ENCODE measurements around the gene SCUBE1. TPM values are rescaled to one million over a fixed set of nuclear protein-coding genes. Genes with fewer than 3 reads are reported as not detected.
A peak's percentile ranks its signal among the peaks of the same experiment; 100 is the strongest.

The SCUBE1 gene
- total and polyA plus RNA-seq, 2 of the 8 experiments (the other 6 are each of a cell fraction or from before 2014, with no cell fraction given): 2.3 to 4.9 TPM

DNA sequence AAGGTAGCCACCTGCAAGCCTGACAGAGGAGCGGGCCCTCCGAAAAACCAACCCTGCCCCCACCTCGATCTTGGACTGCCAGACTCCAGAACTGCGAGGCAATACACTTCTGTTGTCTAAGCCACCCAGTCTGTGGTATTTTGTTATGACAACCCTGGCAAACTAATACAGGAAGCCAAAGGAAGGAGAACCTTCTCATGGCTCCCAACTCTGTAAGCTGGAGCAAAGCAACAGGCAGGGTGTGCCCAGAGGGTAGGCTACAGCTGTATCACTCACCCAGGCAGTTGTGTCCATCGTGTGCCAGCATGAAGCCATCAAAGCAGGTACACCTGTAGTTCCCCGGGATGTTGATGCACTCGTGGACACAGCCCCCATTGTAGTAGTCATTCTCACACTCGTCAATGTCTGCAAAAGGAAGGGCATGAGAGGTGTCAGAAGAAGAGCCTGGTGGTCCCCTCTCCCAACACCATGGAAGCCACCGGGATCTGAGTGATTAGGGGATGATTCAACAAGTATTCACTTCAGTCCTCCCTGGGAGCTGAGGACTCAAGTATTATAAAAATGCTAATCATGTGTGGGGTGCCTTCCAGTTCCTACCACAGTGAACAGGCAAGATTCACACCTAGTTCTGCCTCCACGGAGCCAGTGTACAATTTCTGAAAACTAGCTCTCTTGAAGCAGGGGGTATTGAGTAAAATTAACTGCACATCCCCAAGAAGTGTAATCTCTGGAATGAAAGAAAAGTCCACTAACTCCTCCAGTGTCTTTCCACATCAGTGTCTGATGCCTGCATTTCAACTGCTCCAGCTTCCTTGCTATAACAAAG lies 23.3 kb downstream of the SCUBE1 start:
- Histone ChIP-seq H3K23ac (ENCODE audit: insufficient read length) (no peak overlapping the region), H3K27me3 (replicated peaks in 1 of 4; ENCODE audit: control insufficient read depth in 3 of 4, extremely low read depth in 1 of 4, insufficient read depth in 3 of 4, low read length in 3 of 4) (no peaks in the 10 kb centered on the region; a peak in 1 of 7 replicates)
- no peak for DNase-seq (ENCODE audit: low read depth in 1 of 2, low spot score in 2 of 2)
- TF ChIP-seq SP1 (IDR thresholded peaks at IDR 0.05; ENCODE audit: low read depth, low read length) (no peak), RXRA (IDR thresholded peaks at IDR 0.05; ENCODE audit: insufficient read depth, low read depth, low read length) (no peak), TCF12 (IDR thresholded peaks at IDR 0.05; ENCODE audit: low read depth, low read length) (no peak), TAF7 (optimal IDR thresholded peaks at IDR 0.05; ENCODE audit: borderline replicate concordance, low read depth, low read length) (no peak), SIN3A (conservative IDR thresholded peaks at IDR 0.05 in 1 of 2, IDR thresholded peaks at IDR 0.05 in 1 of 2; ENCODE audit: low read depth in 1 of 2, low read length in 2 of 2) (no peak), CBX5 (IDR thresholded peaks at IDR 0.05; ENCODE audit: low read depth, low read length) (no peak), HDAC6 (IDR thresholded peaks at IDR 0.05; ENCODE audit: low read depth, low read length) (no peak), KDM1A (IDR thresholded peaks at IDR 0.05; ENCODE audit: borderline replicate concordance, low read length) (no peak), SIX5 (IDR thresholded peaks at IDR 0.05; ENCODE audit: low read depth, low read length) (no peak), NRF1 (IDR thresholded peaks at IDR 0.05; ENCODE audit: low read depth, low read length) (no peak), CREB1 (IDR thresholded peaks at IDR 0.05) (no peak), MAX (IDR thresholded peaks at IDR 0.05) (no peak), ZNF274 (IDR thresholded peaks at IDR 0.05; ENCODE audit: borderline replicate concordance, extremely low read depth, low read length) (no peak)

More for the DNA sequence above, 23.3 kb downstream of the SCUBE1 start:
- H2BK20ac ChIP-seq (ENCODE audit: low read length): no peak overlapping the region
- H2BK15ac ChIP-seq (ENCODE audit: low read length): no peak overlapping the region
- no peaks in the 10 kb centered on the region; the same call in 1 of the 2 replicates for H3K23me2 ChIP-seq (ENCODE audit: low read depth, low read length)
- FAIRE-seq: no peak
- no peak overlapping the region for H4K5ac ChIP-seq (ENCODE audit: insufficient read length, low read depth, low read length)
- no peak overlapping the region for H3K27ac ChIP-seq (ENCODE audit: low read depth, low read length)
- no peak overlapping the region for H2AK5ac ChIP-seq (ENCODE audit: low read depth, low read length)
- H3K79me2 ChIP-seq (ENCODE audit: control insufficient read depth in 1 of 2, insufficient read depth in 2 of 2, low read length in 2 of 2): no peaks in the 10 kb centered on the region
- no peak overlapping the region for H3K14ac ChIP-seq (ENCODE audit: insufficient read length)
- 89% methylated on average over 10 of the region's 10 CpGs; no CpG with 5 or more reads in 1 of the 2 experiments for WGBS, 2 experiments (ENCODE audit: extremely low coverage in 1 of 2, insufficient coverage in 1 of 2, insufficient read length in 1 of 2, insufficient replicate concordance in 2 of 2, low coverage in 1 of 2, low lambda C conversion rate in 2 of 2, missing lambda C conversion rate in 1 of 2)
- H3K4me3 ChIP-seq (ENCODE audit: extremely low read depth in 1 of 4, insufficient read depth in 2 of 4, low read depth in 3 of 4, low read length in 4 of 4): no peak overlapping the region
- H3K18ac ChIP-seq (ENCODE audit: extremely low read depth, low read length): no peak overlapping the region; the same call in 1 of the 2 replicates
- no peak overlapping the region for H3K9ac ChIP-seq (replicated peaks in 1 of 4; ENCODE audit: extremely low read depth in 1 of 4, low read depth in 3 of 4, low read length in 3 of 4)
- H3K4ac ChIP-seq (replicated peaks; ENCODE audit: insufficient read length, low read depth, low read length): no peak overlapping the region
- H3K9me3 ChIP-seq (ENCODE audit: insufficient read depth in 2 of 2, low read depth in 1 of 2, low read length in 1 of 2): no peaks in the 10 kb centered on the region
- ChIA-PET CTCF (ENCODE audit: partially characterized antibody) (interaction anchor here (0.9 to 3.5 kb wide), 5 partner anchors 27 to 94 kb away, joined by 3 to 13 read pairs (median 4); no protein-coding TSS in a partner anchor), POLR2A (ENCODE audit: partially characterized antibody) (no interaction called here)
- no peaks in the 10 kb centered on the region for H3K36me3 ChIP-seq (ENCODE audit: control insufficient read depth in 2 of 4, insufficient read depth in 4 of 4, low read length in 3 of 4)
- no peak overlapping the region for H4K8ac ChIP-seq (ENCODE audit: extremely low read depth, insufficient read depth, low read length)
- no peak overlapping the region for H2AFZ ChIP-seq (ENCODE audit: low read length)
- H4K91ac ChIP-seq (replicated peaks; ENCODE audit: insufficient read length, low read length): no peak overlapping the region
- no peak overlapping the region for H3K4me2 ChIP-seq (ENCODE audit: insufficient read depth in 1 of 2, low read depth in 2 of 2, low read length in 2 of 2)
- no peaks in the 10 kb centered on the region for H4K20me1 ChIP-seq (replicated peaks in 1 of 2; ENCODE audit: control insufficient read depth in 1 of 2, insufficient read depth in 2 of 2, low read length in 2 of 2)
- no peak overlapping the region for H2BK12ac ChIP-seq (ENCODE audit: low read depth, low read length)
- H2BK5ac ChIP-seq (ENCODE audit: low read depth, low read length): peak overlapping the region; percentile 24; the same call in 1 of the 2 replicates
- H3K4me1 ChIP-seq (replicated peaks in 1 of 4; ENCODE audit: control insufficient read depth in 3 of 4, insufficient read depth in 4 of 4, low read length in 3 of 4): peaks cover 0 to 4% (median 0%) of the 10 kb centered on the region in 4 experiments; a peak in 2 of 7 replicates
- no peaks in the 10 kb centered on the region for H3K79me1 ChIP-seq (ENCODE audit: low read depth, low read length)
- H3K56ac ChIP-seq (replicated peaks; ENCODE audit: insufficient read length, low read depth, low read length): no peak overlapping the region
- no peak overlapping the region for H2BK120ac ChIP-seq (replicated peaks; ENCODE audit: low read depth, low read length)
